DMS79 treated with DMSO at 0.1 percent for 48 hours (cell line): ENCODE measurements around the gene VPS41.
A peak's percentile ranks its signal among the peaks of the same experiment; 100 is the strongest.
"Not testable (repeated sequence)": the region's sequence is repeated elsewhere in the genome, so short reads cannot be mapped to it uniquely, and the experiment has no call there.

Experiments
- DNase-seq: peaks from one replicate; lab custom pipeline; 2025; lab: John Stamatoyannopoulos, UW

The VPS41 gene

DNA sequence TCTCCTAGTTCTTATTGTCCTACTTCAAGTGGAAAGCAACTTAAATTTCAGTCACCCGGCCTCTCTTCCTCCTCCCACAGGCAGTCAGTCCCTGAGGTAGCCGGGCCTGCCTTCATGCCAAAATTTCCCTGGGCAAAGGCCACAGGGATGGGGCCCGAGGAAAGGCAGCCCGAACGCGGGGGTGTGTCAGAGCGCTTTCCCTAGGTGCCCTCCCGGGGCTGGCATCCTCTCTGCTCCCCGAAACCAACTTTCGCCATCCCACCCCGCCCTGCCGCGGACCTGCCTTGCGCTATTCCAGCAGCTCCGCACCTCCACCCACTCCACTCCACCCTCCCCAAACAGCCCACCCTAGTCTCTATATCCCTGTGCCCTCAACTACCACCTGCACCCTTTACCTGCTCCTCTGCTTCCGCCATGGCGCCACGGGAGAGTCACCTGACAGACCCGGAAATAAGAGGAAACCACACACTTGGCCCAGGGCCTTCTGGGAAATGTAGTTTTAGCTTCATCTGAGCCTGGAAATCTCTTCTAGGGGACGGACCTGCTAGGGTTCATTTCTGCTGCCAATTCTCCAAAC is at the start of gene VPS41:
TSS of gene VPS41 (minus strand) at position 433 of the 577 bp plus-strand sequence. CDS start at position 416, 17 bp downstream.
- peak; percentile 83 for DNase-seq

DNA sequence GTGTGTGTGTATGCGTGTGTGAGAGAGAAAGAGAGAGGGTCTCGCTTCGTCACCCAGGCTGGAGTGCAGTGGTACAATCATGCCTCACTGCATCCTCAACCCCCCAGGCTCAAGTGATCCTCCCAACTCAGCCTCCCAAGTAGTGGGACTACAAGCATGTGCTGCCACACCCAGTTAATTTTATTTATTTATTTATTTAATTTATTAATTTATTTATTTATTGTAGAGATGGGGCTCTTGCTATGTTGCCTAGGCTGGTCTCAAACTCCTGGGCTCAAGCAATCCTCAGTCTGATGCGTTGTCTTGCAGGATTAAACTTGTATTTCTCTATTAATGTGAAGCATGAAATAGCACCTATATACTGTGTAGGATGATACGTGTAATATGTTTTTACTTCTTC is 46.9 kb upstream of the VPS41 start:
- DNase-seq: no peak

DNA sequence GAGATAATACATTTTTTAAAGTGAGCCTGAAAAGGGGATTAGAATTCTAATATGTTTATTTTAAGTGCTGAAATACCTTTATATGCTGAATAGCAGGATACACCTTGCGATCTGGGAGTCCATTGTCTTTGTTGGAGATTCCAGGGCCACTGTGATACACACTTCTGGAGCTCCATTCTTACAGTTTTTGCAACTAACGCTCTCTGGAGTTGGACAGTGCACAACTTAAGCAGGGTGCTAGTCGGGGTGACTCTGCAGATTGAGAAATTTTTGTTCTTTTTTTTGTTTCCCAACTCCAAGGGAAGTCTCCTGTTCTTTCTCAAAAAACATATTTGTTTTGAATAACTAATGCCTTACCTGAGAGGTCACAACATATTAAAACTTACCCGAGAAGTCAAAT is 45.0 kb upstream of the VPS41 start:
- no peak for DNase-seq

DNA sequence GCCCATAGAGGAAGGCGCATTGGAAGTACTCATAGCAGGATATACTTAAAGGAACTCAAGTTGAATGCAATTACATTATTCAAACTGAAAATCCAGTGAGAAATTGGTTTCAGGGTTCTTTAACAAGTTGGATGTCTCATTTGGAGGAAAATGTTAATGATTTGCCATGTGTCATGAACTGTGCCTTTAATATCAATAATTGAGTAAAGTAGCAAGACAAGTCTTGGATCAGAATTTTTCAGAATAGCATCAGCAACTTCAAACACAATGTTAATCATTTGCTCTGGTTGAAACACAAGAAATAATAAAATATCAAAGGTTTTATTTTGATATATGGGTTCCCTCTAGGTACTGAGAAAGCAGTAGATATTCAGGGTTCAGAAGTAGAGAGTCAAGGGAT is 44.2 kb upstream of the VPS41 start:
- no peak for DNase-seq

DNA sequence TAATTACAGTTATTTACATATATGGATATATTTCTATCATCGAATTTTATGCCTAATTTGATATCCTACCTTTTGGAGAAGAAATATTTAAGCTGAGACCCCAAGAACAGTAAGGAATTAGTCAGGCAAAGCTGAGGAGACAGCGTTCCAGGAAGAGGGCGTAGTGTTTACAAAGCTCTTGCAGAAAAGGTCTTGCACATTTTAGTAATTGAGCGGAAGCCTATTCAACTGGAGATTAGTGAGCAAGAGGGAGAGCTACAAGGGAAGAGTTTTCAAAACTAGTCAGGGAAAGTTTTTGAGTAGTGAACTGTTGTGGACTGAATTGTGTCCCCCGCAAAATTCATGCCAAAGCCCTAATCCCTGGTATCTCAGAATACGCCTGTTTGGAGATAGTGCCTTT is 42.2 kb upstream of the VPS41 start:
- no peak for DNase-seq

DNA sequence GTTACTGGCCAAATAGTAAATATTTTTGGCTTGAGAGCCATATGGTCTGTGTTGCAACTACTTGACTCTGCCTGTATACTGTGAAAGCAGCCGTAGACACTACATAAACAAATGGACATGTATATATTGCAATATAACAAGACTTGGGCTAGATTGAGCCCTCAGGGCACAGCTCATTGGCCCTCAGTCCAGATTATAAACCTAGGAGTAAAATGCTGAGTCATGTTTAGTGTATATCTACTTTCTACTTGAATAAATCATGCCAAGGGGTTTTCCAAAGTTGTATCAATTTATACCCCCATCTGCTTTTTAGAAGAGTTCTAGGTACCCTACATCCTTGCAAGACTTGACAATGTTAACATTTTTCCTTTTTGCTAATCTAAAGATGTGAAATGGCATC is 41.3 kb upstream of the VPS41 start:
- no peak for DNase-seq

DNA sequence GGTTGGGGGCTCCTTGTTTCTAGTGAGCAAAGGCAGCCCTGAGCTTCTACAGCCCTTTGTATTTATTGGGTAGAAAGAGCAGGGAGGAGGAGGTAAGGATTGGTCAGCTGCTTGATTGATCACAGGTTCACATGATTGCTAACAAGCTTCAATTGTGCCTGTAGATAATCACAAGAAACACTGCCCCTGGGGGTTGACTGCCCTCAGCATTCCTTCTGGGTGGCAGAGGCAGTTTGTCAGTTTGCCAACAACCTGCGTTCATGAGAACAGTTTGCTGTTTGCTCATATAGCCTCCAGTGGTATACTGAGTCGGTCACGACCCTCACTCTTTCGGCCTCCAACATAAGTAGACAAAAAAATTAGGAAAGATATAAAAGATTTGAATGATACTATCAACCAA is 38.5 kb upstream of the VPS41 start:
- DNase-seq: not testable (repeated sequence)

DNA sequence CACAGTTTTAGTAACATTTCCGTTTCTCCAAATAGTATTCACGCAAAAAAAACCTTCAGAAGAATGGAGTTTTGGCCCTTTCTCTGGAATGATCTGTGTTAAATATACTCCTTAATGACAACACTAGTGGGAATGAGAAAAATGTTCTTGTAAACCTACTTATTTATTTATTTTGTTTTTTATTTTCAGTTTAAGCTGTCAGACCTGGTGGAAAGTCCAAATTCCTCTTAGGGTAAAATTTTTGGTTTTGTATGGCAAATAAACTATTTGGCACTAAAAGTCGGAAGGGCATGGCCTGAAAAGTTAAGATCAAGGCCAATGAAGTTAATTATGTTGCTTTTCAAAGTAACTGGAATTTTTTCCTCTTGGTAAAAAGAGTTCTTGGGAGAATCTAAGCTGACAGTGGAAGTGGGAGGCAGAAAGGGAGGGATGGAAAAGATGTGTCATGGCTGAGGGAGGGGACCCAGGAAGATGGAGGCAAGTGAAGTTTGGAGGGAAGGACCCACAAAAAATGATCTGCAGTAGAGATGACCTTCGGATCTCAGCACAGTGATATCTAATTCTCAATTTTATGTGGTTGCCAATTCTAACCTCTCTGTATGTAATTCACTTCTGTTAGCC is 33.5 kb upstream of the VPS41 start:
- no peak for DNase-seq

DNA sequence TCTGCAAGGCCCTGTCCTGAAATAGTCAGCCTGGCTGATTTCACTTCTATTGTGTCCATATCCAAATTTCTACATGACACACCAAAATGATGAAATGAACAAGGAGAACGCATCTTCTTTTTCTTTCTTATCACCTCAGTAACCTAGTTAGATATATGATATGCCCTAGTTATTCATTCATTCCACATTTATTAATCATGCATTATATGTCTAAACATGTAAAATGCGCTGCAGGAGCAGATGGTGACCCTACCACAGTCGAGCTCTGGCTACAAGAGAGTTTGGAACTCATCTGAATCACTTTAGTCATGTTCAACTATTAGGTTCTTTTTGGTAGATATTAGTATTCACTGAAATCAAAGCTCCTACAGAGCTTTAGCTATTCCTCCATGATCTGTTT is 31.8 kb upstream of the VPS41 start:
- no peak for DNase-seq

DNA sequence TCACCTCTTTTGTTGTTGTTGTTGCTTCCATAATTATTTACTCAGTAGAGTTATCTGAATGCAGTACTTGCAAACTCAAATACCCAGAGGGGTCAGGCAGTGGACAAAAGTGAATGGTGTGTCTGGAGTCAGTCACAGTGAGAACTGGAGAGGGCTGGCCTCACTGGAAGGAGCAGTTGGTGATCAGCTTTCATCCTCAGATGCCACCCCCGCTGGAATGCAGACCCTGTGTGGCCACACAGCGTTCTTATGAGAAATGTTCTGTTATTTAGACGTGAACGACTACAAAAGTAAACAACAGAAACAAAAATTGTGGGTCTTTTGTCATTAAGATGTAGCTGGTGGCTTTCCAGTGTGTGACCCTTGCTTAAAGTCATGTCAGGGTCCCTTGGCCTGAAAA is 29.6 kb upstream of the VPS41 start:
- DNase-seq: no peak

DNA sequence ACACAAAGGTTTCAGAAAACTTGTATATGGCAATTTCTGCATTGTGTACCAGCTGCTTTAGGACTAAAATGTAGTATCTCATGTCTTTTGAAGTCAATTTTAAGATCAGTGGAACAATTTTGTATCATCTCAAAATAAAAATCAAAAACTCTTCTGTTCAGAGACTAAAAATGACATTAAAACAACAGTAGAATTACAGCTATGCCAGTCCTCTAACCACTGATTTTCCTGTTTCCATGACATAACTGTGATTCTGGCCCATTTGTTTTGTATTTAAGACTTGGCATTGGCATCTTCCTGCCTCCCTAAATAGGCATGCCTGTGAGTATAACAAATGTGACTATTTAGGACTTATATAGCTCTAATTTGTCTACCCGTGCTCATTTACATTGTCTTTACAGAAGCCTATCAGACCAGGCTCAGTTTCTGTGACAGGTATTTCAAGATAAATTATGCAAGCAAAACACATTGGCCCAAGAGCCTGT is 29.1 kb upstream of the VPS41 start:
- DNase-seq: no peak

DNA sequence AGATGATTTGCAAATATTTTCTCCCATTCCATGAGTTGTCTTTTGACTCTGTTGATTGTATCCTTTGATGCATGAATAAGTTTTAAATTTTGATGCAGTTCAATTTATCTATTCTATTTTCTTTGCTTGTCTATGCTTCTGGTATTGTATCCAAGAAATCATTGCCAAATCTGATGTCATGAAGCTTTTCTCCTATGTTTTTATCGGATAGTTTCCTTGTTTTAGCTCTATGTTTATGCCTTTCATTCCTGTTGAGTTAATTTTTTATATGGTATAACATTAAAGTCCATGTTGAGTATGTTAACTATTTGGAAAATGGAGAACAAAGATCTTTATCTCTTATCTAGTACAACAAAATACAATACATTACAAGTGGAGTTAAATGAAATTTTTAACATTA is 27.6 kb upstream of the VPS41 start:
- no peak for DNase-seq

DNA sequence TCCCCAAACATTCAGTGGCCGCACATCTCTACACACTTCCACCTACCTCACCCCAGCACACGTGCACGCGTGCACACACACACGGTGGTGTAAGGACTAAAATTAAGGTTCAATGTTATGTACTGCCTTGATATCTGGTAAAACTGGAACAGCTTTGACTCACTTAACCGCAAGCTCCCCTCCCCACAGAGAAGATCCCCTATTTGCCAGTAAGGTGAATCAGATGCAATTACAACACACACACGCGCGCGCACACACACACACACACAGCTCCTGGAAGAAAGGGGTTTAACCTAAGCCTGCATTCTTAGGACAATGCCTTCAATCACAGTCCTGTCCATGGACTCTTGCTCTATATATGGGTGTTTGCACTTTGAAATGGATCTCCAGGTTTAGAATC is 25.5 kb upstream of the VPS41 start:
- DNase-seq: no peak

DNA sequence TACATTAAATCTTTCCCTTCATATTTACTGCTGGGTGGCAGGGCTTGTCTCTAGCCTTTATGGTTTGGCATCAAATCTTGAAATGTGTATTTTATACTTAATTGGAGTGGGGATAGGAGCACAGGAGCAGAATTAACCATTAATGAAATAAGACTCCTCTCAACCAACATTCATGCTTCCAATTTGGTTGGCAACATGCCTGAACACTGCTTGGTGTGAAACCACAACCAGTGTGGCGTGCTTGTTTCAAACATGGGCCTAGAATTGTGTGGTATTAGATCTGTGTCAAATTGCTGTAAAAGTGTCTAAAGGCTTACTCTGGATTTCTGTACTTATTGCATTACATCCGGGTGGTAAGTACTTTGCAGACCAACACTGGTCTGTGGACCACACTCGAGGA is 25.1 kb upstream of the VPS41 start:
- DNase-seq: peak; percentile 87

DNA sequence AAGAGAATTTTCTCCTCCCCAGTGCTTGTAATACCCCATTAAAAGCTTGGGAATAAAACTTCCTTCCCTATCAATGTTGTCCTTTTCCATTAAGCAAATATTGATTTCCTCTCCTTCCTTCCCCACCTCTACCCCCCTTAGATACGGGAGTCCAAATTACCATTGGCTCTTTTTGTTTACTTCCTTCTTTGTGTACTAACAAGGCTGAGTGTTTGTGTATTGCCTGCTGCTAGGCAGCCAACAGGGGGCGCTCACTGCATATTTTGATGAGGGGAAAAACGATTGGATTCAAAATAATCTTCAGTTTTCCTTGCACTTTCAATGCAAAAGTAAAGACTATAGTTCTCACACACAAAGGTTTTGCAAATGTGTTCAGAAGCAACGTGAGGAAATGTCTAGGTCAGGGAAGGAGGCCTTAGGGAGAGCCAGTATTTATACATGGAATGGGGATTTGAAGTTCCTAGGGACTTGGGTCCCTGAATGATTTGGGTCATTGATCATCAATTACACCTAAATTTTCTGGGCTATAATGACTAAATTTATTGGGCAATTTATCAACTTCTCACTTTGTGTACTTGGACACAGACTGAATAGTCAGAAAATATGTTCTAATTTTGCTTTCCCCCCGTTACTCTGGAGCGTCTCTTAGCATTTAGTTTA is 23.6 kb upstream of the VPS41 start:
- DNase-seq: peak; percentile 70

DNA sequence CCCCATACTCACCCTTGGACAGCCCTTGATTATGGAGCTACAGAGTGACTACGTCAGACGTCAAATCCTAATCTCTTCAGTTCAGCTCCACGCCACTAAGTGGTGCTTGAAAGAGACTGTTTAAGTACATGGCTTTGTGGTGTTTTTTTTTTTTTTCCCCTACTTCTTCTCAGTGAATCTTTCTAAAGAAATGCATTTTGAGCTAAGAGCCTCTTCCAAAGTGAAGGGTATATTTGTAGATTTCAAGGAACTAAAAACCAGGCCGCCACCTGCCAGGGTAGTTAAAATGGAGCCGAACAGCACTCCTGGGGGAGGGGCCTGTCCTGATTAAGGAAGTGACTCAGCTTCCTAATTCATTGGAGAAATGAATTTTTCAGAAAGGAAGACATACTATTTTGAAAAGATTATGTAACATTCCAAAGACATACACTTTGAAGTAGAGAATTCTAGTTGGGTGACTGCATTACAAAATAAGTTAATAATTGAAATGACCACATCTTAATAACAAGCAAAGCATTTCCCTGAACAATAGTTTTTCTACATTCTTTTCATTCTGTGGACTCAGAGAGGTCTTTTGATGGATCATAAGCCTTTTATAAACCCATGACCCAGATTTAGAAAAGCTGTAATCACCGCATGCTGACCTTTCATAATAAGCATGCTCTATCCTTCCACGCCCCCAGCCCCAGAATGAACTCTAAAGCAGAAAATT is 20.6 kb upstream of the VPS41 start:
- DNase-seq: peak; percentile 99

DNA sequence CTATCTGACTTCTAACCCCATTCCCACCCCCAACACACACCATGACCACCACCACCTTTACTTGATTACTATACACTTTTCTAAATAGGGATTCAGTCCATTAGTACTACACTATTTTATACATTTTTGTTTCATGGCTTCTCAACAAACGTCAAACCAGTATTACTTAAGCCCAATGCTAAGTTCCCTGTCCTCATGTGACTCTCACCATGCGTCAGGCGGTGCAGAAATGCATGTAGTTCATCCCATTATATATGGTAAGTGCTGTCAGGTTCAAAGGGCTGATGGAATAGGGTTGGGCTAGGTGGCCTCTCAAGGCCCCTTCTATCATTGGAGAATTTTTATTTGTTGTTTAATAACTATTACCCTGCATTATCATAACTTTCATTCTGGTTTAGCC is 19.5 kb upstream of the VPS41 start:
- DNase-seq: no peak

DNA sequence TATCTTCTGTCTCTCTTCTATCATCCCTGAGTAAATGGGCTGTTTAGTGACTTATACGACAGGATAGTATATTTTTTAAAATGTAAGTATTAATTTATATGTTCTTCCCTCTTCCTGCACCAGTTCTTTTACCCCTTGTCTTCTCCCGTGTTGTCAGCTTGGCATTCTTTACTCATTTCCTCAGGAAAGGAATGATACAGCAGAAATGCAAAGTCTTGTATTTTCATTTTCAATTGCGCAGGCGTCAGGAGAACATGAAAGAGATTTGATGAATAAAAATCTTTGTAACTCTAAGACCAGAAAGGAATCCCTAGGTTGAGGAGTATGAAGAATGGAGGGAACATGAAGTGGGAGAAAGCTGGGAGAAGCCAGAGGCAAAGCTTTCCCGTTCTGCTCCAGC is 18.8 kb upstream of the VPS41 start:
- DNase-seq: no peak

DNA sequence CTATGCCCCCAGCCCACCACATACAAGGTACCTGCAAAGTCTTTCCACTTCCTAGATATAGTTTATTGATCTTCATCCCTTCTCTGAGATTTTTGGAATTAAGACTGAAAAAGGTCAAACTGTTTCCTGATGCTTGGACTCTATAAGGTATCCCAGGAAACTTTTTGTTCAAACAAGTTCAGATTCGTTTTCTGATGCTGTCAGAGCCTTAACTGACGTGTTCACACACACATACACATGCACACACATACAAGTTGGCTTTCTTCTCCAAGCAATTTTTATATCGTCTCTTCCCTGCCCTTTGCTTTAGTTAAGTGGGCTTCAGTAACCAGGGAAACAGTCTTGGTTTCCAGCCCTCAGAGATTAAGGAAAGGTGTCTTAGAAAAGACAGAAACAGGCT is 11.7 kb upstream of the VPS41 start:
- no peak for DNase-seq

DNA sequence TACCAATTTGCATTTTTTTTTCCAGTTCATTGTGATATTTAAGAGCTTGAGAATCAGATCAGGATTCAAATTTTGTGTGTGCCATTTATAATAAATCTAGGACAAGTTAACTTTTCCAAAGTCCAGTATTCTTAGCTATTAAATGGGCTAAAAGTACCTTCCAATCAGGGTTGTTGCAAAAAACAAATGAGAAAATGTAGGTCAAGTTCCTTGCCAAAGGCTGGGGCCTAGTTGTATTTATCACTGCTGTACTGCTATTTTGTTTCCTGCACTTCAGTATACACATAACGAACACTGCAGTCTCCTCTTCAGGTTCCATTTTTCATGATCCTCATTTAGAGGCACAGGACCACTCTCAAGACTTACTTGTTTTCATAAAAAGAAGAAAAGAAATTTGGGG is 7.4 kb upstream of the VPS41 start:
- no peak for DNase-seq

DNA sequence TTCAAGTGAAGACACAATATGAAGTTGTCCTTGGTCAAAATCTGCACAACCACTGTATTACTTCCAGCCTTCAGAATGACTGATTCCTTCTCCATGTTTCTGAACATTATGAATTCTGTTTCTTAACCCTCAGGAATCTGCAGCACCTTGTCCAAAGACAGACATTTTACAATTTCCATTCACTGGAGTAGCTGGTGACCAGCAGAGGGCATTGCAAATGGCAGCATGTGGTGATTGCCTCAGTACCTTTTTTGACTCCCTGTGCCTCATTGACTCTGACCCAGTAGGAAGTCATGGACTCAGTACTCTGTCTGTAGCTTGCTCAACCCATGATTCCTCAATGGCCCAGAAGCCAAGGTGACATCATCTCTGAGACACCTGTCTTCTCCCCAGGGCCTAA is 879 bp upstream of the VPS41 start:
- no peak for DNase-seq

DNA sequence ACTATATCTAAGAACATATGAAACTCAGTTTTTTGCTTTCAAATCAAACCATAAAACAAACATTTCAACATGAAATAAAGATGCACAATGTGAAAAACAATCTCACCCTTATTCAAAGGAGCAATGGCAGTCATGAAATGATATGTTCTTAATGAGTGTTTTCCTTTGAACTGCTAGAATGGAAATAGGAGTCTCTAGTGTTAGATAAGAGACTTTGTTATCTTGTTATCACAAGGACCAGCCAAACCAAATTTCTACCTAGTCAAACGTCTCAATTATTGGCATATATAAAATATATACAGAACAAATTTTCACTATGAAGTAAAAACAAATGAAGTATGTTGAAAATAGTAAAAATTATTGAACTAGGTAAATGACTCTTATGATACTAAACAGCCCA is 1.2 kb downstream of the VPS41 start:
- DNase-seq: no peak

DNA sequence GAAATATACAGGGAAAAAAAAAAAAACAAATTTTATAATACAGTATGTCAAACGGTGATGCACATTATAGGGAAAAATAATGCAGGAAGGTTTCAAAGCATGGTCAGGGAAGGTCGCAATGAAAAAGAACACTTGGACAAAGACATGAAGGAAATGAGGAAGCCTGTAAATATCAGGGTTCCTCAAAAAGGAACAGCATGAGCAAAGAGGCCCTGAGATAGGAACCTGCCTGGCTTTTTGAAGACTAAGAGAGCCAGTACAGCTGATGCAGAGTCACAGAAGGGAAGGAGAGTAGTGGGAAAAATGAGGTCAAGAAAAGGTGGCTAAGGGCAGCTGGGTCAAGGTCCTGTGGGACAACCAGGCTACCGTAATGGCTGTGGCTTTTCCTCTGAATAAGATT is 1.9 kb downstream of the VPS41 start:
- DNase-seq: no peak
